Gastroesophageal sphincter (tissue), 3 donors: ENCODE results near the gene CCDC127.
"Not testable (repeated sequence)": the region's sequence is repeated elsewhere in the genome, so short reads cannot be mapped to it uniquely, and the experiment has no call there.

Source experiments
- CTCF ChIP-seq, 4 experiments: fragments of 200-600 bp in 2 of 4; fragments of 450-650 bp in 2 of 4; sonication (generic) in 1 of 4; IDR thresholded peaks; one replicate each; pipeline ENCODE4 v1.5.1; 2017 to 2019; ENCODE audit warnings: antibody characterized with exemption in 4 of 4, mild to moderate bottlenecking in 2 of 4, moderate library complexity in 2 of 4
- POLR2AphosphoS5 ChIP-seq: sonication (generic); formaldehyde crosslinking; IDR thresholded peaks from one replicate; pipeline ENCODE4 v1.6.1; 2017; ENCODE audit warnings: antibody characterized with exemption

DNA sequence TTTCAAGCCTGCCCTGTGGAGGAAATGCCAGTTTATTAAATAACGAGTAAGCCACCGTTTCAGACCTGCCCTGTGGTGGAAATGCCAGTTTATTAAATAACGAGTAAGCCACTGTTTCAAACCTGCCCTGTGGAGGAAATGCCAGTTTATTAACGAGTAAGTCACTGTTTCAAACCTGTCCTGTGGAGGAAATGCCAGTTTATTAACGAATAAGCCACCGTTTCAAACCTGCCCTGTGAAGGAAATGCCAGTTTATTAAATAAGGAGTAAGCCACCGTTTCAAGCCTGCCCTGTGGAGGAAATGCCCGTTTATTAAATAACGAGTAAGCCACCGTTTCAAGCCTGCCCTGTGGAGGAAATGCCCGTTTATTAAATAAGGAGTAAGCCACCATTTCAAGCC lies 34.0 kb upstream of the CCDC127 start:
- TF ChIP-seq POLR2AphosphoS5; CTCF (IDR thresholded peaks at IDR 0.05): not testable (repeated sequence)
